SU-DHL-6 (cell line): Measurements from ENCODE around the gene TMEM134.
A peak's percentile ranks its signal among the peaks of the same experiment; 100 is the strongest.

Source experiments
- H2AFZ ChIP-seq: fragments of 200-600 bp; sonication (generic); 2 replicates; pipeline ENCODE4 v1.6.1; 2014; ENCODE audit warnings: low read depth, mild to moderate bottlenecking, moderate library complexity, mixed read lengths, antibody characterized with exemption, low read length; ENCODE audit not compliant: severe bottlenecking
- H3F3A ChIP-seq: fragments of 200-600 bp; shearing (Covaris generic); 2 replicates; pipeline ENCODE4 v1.6.0; 2016; ENCODE audit warnings: antibody characterized with exemption, mild to moderate bottlenecking; ENCODE audit not compliant: insufficient read depth
- H3K27ac ChIP-seq: fragments of 200-600 bp; sonication (generic); 2 replicates; pipeline ENCODE4 v1.5.1; 2016; ENCODE audit warnings: low read depth, mild to moderate bottlenecking, low read length, moderate library complexity, mixed read lengths
- H3K27me3 ChIP-seq: fragments of 200-600 bp; sonication (generic), shearing (Covaris generic); 2 replicates; pipeline ENCODE4 v1.6.0; 2014; ENCODE audit warnings: mild to moderate bottlenecking, low read length
- H3K36me3 ChIP-seq: fragments of 200-600 bp; sonication (generic); 2 replicates; pipeline ENCODE4 v1.6.1; 2014; ENCODE audit warnings: mild to moderate bottlenecking, low read length, mixed read lengths
- H3K4me2 ChIP-seq: fragments of 300-600, 200-600 bp; shearing (Covaris generic), sonication (generic); 2 replicates; pipeline ENCODE4 v1.6.0; 2014; ENCODE audit warnings: low read length, low read depth, mild to moderate bottlenecking; ENCODE audit not compliant: poor library complexity, severe bottlenecking
- H3K4me3 ChIP-seq: fragments of 200-600 bp; sonication (generic); 2 replicates; pipeline ENCODE4 v1.5.1; 2014; ENCODE audit warnings: antibody characterized with exemption, low read length, mild to moderate bottlenecking, mixed read lengths; ENCODE audit not compliant: insufficient read depth, poor library complexity, severe bottlenecking
- H3K79me2 ChIP-seq: fragments of 200-600 bp; sonication (generic); 2 replicates; pipeline ENCODE4 v1.6.1; 2014; ENCODE audit warnings: mild to moderate bottlenecking, low read length, moderate library complexity; ENCODE audit not compliant: insufficient read depth
- H3K9ac ChIP-seq: fragments of 200-600 bp; sonication (generic); 2 replicates; pipeline ENCODE4 v1.7.0; 2014; ENCODE audit warnings: mild to moderate bottlenecking, low read length
- H3K9me2 ChIP-seq: fragments of 200-600 bp; sonication (generic); replicated peaks from 2 replicates; pipeline ENCODE4 v1.6.1; 2014; ENCODE audit warnings: low read length; ENCODE audit not compliant: insufficient read depth
- H3K9me3 ChIP-seq: fragments of 200-600 bp; sonication (generic); 2 replicates; pipeline ENCODE4 v1.6.1; 2014; ENCODE audit warnings: low read length, mixed read lengths; ENCODE audit not compliant: insufficient read depth
- H4K20me1 ChIP-seq: fragments of 200-600 bp; sonication (generic); 2 replicates; pipeline ENCODE4 v1.6.1; 2014; ENCODE audit warnings: low read depth, mild to moderate bottlenecking, antibody characterized with exemption, low read length, moderate library complexity, mixed read lengths
- EZH2phosphoT487 ChIP-seq: fragments of 200-600 bp; sonication (generic), shearing (Covaris generic); conservative IDR thresholded peaks from 2 replicates; pipeline ENCODE4 v1.6.1; 2018; ENCODE audit warnings: mild to moderate bottlenecking, antibody characterized with exemption, low read length, moderate library complexity, mixed read lengths
- TF ChIP-seq, protein P1 (sequence below): fragments of 200-600 bp; sonication (generic); IDR thresholded peaks from one replicate; pipeline ENCODE4 v1.5.1; 2017; ENCODE audit warnings: antibody characterized with exemption, mild to moderate bottlenecking, low read length, moderate library complexity; ENCODE audit not compliant: insufficient read depth, poor library complexity, severe bottlenecking

TMEM134 gene

DNA sequence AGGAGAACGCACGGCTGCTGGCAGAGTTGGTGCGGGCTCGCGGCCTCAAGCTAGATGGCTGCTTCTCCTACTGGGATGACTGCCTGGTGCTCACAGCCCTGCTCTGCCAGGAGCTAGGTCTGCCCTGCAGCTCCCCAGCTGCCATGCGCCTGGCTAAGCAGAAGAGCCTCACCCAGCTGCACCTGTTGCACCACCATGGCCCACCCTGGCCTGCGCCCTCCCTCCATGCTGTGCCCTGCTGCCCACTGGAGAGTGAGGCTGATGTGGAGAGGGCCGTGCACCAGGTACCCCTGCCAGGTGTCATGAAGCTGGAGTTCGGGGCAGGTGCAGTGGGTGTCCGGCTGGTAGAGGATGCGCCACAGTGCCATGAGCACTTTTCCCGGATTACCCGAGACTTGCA lies 45.6 kb downstream of the TMEM134 start:
- peaks cover under 1% of the 10 kb centered on the region; the same call in 1 of the 2 replicates for H3K79me2 ChIP-seq
- TF ChIP-seq, protein P1, sequence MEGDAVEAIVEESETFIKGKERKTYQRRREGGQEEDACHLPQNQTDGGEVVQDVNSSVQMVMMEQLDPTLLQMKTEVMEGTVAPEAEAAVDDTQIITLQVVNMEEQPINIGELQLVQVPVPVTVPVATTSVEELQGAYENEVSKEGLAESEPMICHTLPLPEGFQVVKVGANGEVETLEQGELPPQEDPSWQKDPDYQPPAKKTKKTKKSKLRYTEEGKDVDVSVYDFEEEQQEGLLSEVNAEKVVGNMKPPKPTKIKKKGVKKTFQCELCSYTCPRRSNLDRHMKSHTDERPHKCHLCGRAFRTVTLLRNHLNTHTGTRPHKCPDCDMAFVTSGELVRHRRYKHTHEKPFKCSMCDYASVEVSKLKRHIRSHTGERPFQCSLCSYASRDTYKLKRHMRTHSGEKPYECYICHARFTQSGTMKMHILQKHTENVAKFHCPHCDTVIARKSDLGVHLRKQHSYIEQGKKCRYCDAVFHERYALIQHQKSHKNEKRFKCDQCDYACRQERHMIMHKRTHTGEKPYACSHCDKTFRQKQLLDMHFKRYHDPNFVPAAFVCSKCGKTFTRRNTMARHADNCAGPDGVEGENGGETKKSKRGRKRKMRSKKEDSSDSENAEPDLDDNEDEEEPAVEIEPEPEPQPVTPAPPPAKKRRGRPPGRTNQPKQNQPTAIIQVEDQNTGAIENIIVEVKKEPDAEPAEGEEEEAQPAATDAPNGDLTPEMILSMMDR: no peak
- no peak for TF ChIP-seq EZH2phosphoT487
- H2AFZ ChIP-seq: no peak overlapping the region
- H3K27ac ChIP-seq: no peak overlapping the region
- no peaks in the 10 kb centered on the region for H3K9me3 ChIP-seq
- H4K20me1 ChIP-seq: no peaks in the 10 kb centered on the region
- H3K27me3 ChIP-seq: no peaks in the 10 kb centered on the region
- H3K9ac ChIP-seq: no peak overlapping the region
- H3K36me3 ChIP-seq: no peaks in the 10 kb centered on the region
- no peak overlapping the region for H3K4me3 ChIP-seq
- H3F3A ChIP-seq: no peaks in the 10 kb centered on the region
- H3K4me2 ChIP-seq: no peak overlapping the region
- H3K9me2 ChIP-seq: no peaks in the 10 kb centered on the region

DNA sequence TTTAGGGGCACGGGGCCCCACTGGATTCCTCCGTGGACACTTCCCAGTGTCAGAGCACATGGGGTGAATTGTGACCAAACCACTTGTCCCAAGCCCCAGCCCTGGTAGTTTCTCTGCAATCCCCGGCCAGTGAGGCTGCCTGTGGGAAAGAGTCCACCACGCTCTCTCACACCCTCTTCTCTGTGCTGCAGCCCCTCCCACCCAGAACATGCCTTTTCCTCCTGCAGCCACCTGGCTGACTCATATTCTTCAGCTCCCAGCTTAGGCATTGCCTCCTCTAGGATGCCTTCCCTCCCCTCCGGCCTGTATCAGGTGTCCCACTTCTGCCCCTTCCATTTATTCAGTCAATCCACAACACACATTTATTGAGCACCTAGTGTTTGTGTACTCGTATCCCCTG lies 46.2 kb downstream of the TMEM134 start:
- Histone ChIP-seq H3K9me2 (no peaks in the 10 kb centered on the region), H3K9me3 (no peaks in the 10 kb centered on the region), H3K27me3 (no peaks in the 10 kb centered on the region), H3K4me2 (no peak overlapping the region), H3K36me3 (no peaks in the 10 kb centered on the region), H3K27ac (no peak overlapping the region), H4K20me1 (no peaks in the 10 kb centered on the region), H3K4me3 (no peak overlapping the region), H3K79me2 (no peaks in the 10 kb centered on the region), H3K9ac (no peak overlapping the region), H3F3A (no peaks in the 10 kb centered on the region), H2AFZ (no peak overlapping the region)
- TF ChIP-seq EZH2phosphoT487: no peak
- TF ChIP-seq, protein P1: no peak

DNA sequence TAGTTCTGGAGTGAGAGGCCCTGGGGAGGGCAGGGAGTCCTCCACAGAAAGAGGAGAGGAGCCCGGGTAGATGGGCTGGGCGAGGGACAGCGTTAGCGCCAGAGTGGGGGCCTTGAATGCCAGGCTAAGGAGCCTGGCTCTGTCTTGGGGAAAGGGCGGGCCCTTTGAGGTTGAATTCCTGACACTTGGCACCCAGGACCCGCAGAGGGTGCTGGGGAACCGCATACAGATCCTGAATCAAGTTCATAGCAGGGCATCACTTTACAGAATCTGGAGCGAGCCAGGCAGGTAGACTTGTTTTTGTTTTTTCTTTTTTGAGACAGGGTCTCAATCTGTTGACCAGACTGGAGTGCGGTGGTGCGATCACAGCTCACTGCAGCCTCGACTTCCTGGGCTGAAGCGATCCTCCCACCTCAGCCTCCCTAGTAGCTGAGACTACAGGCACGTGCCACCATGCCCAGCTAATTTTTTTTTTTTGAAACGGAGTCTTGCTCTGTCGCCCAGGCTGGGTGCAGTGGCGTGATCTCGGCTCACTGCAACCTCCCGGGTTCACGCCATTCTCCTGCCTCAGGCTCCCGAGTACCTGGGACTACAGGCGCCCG lies 47.5 kb downstream of the TMEM134 start:
- Histone ChIP-seq H3K9me3 (no peaks in the 10 kb centered on the region), H3K9ac (peak overlapping the region; percentile 22; the same call in 1 of the 2 replicates), H4K20me1 (no peaks in the 10 kb centered on the region), H3K4me2 (peak overlapping the region; percentile 48), H3K27ac (no peak overlapping the region), H3K9me2 (no peaks in the 10 kb centered on the region), H2AFZ (peak overlapping the region; percentile 71), H3K4me3 (no peak overlapping the region), H3K36me3 (no peaks in the 10 kb centered on the region), H3K27me3 (no peaks in the 10 kb centered on the region), H3K79me2 (no peaks in the 10 kb centered on the region), H3F3A (no peaks in the 10 kb centered on the region)
- TF ChIP-seq EZH2phosphoT487: no peak
- TF ChIP-seq, protein P1: no peak
